Spleen (tissue), 11 donors: Measurements from ENCODE around the gene PLA2G4D. TPM values are rescaled to one million over a fixed set of nuclear protein-coding genes. Genes with fewer than 3 reads are reported as not detected.
"Not testable (repeated sequence)": the region's sequence is repeated elsewhere in the genome, so short reads cannot be mapped to it uniquely, and the experiment has no call there.

Experiments used
- DNase-seq: peaks from one replicate; pipeline ENCODE4 v3.0.0-alpha.2; 2020
- H3K27ac ChIP-seq, 8 donors: fragments of 200-600 bp; sonication (generic) in 7 of 8; 1 replicate in 4 of 8; 2 replicates in 4 of 8; pipeline versions ENCODE4 v1.5.0 to v1.8.0; 2016 to 2021; ENCODE audit warnings: inconsistent platforms in 4 of 8, mild to moderate bottlenecking in 4 of 8, moderate library complexity in 1 of 8
- H3K27me3 ChIP-seq, 7 donors: fragments of 200-600 bp; sonication (generic) in 6 of 7; replicated peaks in 1 of 7; 1 replicate in 4 of 7; 2 replicates in 3 of 7; pipeline versions ENCODE4 v1.5.0 to v1.8.0; 2016 to 2021; ENCODE audit warnings: inconsistent platforms in 3 of 7, mild to moderate bottlenecking in 1 of 7
- H3K36me3 ChIP-seq, 6 donors: fragments of 200-600 bp; sonication (generic) in 5 of 6; 1 replicate in 4 of 6; 2 replicates in 2 of 6; pipeline versions ENCODE4 v1.5.0 to v1.8.0; 2016 to 2021; ENCODE audit warnings: inconsistent platforms in 2 of 6
- H3K4me1 ChIP-seq, 6 donors: fragments of 200-600 bp; sonication (generic) in 5 of 6; 1 replicate in 3 of 6; 2 replicates in 3 of 6; pipeline versions ENCODE4 v1.5.0 to v1.8.0; 2016 to 2021; ENCODE audit warnings: inconsistent platforms in 3 of 6
- H3K4me3 ChIP-seq, 8 donors: fragments of 200-600 bp; sonication (generic) in 7 of 8; 1 replicate in 4 of 8; 2 replicates in 4 of 8; pipeline versions ENCODE4 v1.5.0 to v1.8.0; 2016 to 2021; ENCODE audit warnings: inconsistent platforms in 4 of 8, mild to moderate bottlenecking in 4 of 8, moderate library complexity in 2 of 8
- H3K9me3 ChIP-seq, 8 donors: fragments of 200-600 bp; sonication (generic) in 7 of 8; 1 replicate in 4 of 8; 2 replicates in 4 of 8; pipeline versions ENCODE4 v1.5.0 to v1.8.0; 2016 to 2021; ENCODE audit warnings: inconsistent platforms in 4 of 8
- CTCF ChIP-seq, 11 experiments: fragments of 200-600 bp in 7 of 11; fragments of 450-650 bp in 4 of 11; sonication (generic) in 4 of 11; IDR thresholded peaks in 8 of 11; conservative IDR thresholded peaks in 3 of 11; 1 replicate in 7 of 11; 2 replicates in 4 of 11; pipeline versions ENCODE4 v1.4.0 to v1.8.0; 2016 to 2021; ENCODE audit warnings: antibody characterized with exemption in 11 of 11, inconsistent platforms in 4 of 11, mild to moderate bottlenecking in 1 of 11
- POLR2A ChIP-seq, 3 donors: fragments of 450-650 bp; IDR thresholded peaks; one replicate each; pipeline ENCODE4 v1.5.1; 2017; ENCODE audit warnings: antibody characterized with exemption in 3 of 3, mild to moderate bottlenecking in 1 of 3
- POLR2AphosphoS5 ChIP-seq, 3 donors: sonication (generic); formaldehyde crosslinking; IDR thresholded peaks; one replicate each; pipeline ENCODE4 v1.5.1; 2017; ENCODE audit warnings: antibody characterized with exemption in 3 of 3
- WGBS, 5 donors: extraction: QIAGEN DNeasy Blood & Tissue Kit in 3 of 5; methylation state at CpG; one replicate each; pipeline versions ENCODE4 v1.1.5 to v1.1.7; 2013 to 2018; 5-methylcytosine and 5-hydroxymethylcytosine counted together
- intact Hi-C: fragments of 100-400 bp; cut with DNase I; formaldehyde crosslinking; loops from one replicate; pipeline ENCODE4 v1.15.0; 2023; ENCODE audit warnings: low total_unique reads
- polyA plus RNA-seq, 3 donors: library from polyadenylated mRNA; stranded (reverse); fragments of 200-250 nt; gene quantifications; one replicate each; pipeline ENCODE4 v1.2.1, GENCODE V29; 2013
- total RNA-seq, 7 donors: library from RNA; depleted of rRNA in 3 of 7; stranded (reverse); fragments of >200 nt in 3 of 7; fragmentation: NEBNext Ultra II Directional in 4 of 7; extraction: Animal tissue kit (Norgen Biotek cat#: 25700) in 4 of 7; gene quantifications; one replicate each; pipeline versions ENCODE4 v1.1.0 to v1.2.1, GENCODE V29; 2016 to 2021
- donor health status: healthy with polysubstance abuse.
- donor health status: DM: no; HTN: no; CAD: no; lungs with moderate emphysema.
- donor health status: DM: no; HTN: no; CAD: no.
- donor health status: Bipolar disorder and iron deficiency.
- donor health status: healthy.
- donor health status: DM: no; HTN: no; CAD: no.
- donor health status: DM: yes; HTN: yes; CAD: no.

Gene PLA2G4D
- total and polyA plus RNA-seq, 10 donors = not detected

DNA sequence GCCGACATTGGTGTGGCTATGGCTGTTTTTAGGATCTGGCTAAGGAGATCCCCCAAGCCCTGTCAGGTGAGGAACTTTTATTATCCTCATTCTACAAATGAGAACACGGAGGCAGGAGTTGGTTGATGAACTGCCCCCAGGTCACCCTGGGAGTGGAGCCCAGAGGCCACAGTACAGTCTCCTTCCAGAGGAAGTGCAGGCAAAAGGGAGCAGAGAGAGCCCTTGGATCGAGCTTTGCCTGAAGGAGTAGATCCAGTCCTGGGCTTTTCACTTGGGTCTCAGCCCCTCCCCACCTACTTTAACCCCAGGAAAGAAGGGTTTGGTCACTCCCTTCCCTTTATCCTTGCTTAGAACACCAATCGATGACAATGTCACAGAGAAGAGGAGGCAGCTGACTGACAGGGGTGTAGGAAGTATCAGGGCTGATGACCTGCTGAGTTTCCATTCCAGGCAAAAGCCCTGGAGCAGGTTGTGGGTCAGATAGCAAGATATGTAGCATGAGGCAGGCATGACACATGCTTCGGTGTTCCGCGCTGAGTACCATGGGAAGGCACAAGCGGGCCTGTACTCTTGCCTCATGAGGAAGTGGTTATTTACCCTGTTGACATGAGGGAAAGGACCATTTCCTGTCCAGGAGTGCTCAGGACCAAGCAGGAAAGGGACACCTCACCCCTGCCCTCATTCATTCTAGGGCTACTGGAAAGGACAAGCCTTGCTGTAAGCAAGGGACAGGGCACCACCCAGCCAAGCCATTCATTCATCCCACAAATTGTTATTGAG lies 5.8 kb upstream of the PLA2G4D start:
- 38 to 57% (median 55%) methylated on average over 8 of the region's 8 CpGs for WGBS, 5 donors
- Histone ChIP-seq H3K27me3 (peaks cover 0 to 13% (median 0%) of the 10 kb centered on the region in 7 donors), H3K4me3 (no peak overlapping the region), H3K9me3 (no peaks in the 10 kb centered on the region), H3K4me1 (peaks cover 0 to 12% (median 5%) of the 10 kb centered on the region in 6 donors), H3K27ac (peak overlapping the region in 1 of 8 donors; percentile 61), H3K36me3 (no peaks in the 10 kb centered on the region)
- DNase-seq = peak; percentile 73
- TF ChIP-seq POLR2AphosphoS5 (IDR thresholded peaks at IDR 0.05) = peak in 1 of 3 donors; percentile 26
- no peak for TF ChIP-seq CTCF (IDR thresholded peaks at IDR 0.05 in 8 of 11, conservative IDR thresholded peaks at IDR 0.05 in 3 of 11)
- TF ChIP-seq POLR2A (IDR thresholded peaks at IDR 0.05) = no peak
- intact Hi-C loops = no loop called here

- DNase-seq = no peak
- TF ChIP-seq POLR2AphosphoS5 (IDR thresholded peaks at IDR 0.05) (no peak), CTCF (IDR thresholded peaks at IDR 0.05 in 8 of 11, conservative IDR thresholded peaks at IDR 0.05 in 3 of 11) (no peak), POLR2A (IDR thresholded peaks at IDR 0.05) (no peak)
- Histone ChIP-seq H3K27me3 (peaks cover 0 to 15% (median 0%) of the 10 kb centered on the region in 7 donors), H3K27ac (no peak overlapping the region), H3K4me3 (no peak overlapping the region), H3K9me3 (no peaks in the 10 kb centered on the region), H3K36me3 (no peaks in the 10 kb centered on the region), H3K4me1 (peaks cover 0 to 12% (median 5%) of the 10 kb centered on the region in 6 donors)
- intact Hi-C loops = no loop called here
- WGBS, 5 donors = 82 to 95% (median 85%) methylated on average over 5 of the region's 5 CpGs
Measured at GRCh38 chr15:42097018-42097417, 2.7 kb upstream of the PLA2G4D start.

GRCh38 chr15:42093966-42094365 lies 396 bp downstream of the PLA2G4D start:
- no peaks in the 10 kb centered on the region for H3K36me3 ChIP-seq
- TF ChIP-seq POLR2A (IDR thresholded peaks at IDR 0.05) = no peak
- TF ChIP-seq POLR2AphosphoS5 (IDR thresholded peaks at IDR 0.05) = no peak
- H3K27me3 ChIP-seq = peaks cover 0 to 18% (median 0%) of the 10 kb centered on the region in 7 donors
- intact Hi-C loops = no loop called here
- no peak for DNase-seq
- no peaks in the 10 kb centered on the region for H3K9me3 ChIP-seq
- no peaks in the 10 kb centered on the region for H3K4me1 ChIP-seq
- no peak overlapping the region for H3K4me3 ChIP-seq
- no peak overlapping the region for H3K27ac ChIP-seq
- WGBS, 5 donors = 64 to 78% (median 75%) methylated on average over 4 to 7 of the region's 7 CpGs

DNA sequence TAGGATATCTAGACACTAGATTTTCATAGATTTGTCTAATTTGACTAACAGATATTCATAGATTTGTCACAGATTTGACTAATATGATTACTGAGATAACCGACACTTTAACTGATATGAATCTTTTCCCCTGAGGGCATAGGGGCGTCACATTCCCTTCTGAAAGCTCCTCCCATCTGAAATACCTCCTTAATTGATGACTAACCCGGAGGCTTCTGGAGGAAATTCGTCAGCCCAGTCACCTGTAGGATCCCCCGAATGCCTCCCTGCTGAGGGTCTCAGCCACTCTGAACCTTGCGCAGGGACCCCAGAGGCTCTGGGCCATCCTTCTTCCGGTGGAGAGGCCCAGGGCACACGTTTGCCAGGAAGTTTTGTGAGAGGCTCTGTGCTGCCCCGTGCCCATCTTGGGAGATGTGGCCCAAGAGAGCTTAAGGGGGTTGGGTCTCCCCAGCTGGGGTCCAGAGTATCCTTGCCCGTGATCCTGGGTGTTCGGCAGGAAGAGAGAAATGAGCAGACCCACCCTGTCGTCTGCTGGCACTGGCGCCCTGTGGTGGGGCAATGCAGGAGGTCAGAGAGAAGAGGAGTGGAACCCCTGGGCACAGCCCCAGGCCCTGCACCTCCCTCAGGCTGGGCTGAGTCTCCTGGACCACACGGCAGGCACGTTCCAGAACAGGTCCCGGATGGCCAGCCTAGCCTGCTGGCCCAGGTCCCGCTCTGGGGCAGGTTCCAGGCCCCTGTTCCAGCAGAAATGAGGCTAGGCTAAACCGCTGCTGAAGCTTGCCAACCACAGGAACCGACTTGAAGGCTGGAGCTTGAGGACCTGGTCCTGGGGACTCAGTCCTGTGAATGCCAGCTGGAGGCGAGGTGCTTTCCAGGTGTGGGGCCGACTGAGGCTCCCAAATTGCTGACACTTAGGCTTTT lies 1.7 kb downstream of the PLA2G4D start:
- Histone ChIP-seq H3K36me3 (no peaks in the 10 kb centered on the region), H3K4me3 (no peak overlapping the region), H3K4me1 (no peaks in the 10 kb centered on the region), H3K9me3 (no peaks in the 10 kb centered on the region), H3K27ac (no peak overlapping the region), H3K27me3 (peaks cover 0 to 30% (median 0%) of the 10 kb centered on the region in 7 donors)
- TF ChIP-seq POLR2A (IDR thresholded peaks at IDR 0.05) (no peak), CTCF (IDR thresholded peaks at IDR 0.05 in 8 of 11, conservative IDR thresholded peaks at IDR 0.05 in 3 of 11) (no peak), POLR2AphosphoS5 (IDR thresholded peaks at IDR 0.05) (no peak)
- intact Hi-C loops = no loop called here
- DNase-seq = no peak
- 75 to 89% (median 83%) methylated on average over 12 to 21 of the region's 21 CpGs for WGBS, 5 donors

- H3K9me3 ChIP-seq, H3K4me1 ChIP-seq, H3K4me3 ChIP-seq, DNase-seq, H3K36me3 ChIP-seq, H3K27ac ChIP-seq, intact Hi-C loops: not testable (repeated sequence)
- WGBS, 5 donors = 67 to 86% (median 77%) methylated on average over 12 to 14 of the region's 14 CpGs
- peaks cover 0 to 34% (median 0%) of the 10 kb centered on the region in 7 donors for H3K27me3 ChIP-seq
Measured at GRCh38 chr15:42091753-42092397, 2.5 kb downstream of the PLA2G4D start.
